Measurements from ENCODE around the gene GDPD4.

DNA sequence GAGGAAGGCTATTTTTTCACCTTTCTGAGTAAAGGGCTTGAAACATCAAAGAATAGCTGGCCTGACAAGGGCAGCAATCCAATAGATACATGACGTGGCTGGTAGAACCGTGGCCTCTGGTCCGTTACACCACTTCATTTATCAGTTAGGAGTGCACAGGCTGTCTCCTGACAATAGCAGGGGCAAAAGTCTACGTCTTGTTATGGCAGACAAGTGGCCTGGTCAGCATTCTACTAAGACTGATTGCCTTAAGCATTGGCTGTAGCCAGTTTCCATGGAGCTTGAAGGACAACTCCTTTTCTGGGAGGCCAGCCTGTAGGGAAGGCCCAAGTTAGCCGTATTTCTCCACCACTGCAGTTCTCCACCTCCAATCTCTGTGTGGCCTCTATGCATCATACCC, 9.2 kb upstream of the GDPD4 start:
- no peak for TF ChIP-seq EP300 (IDR thresholded peaks at IDR 0.05)
- TF ChIP-seq, protein P1, sequence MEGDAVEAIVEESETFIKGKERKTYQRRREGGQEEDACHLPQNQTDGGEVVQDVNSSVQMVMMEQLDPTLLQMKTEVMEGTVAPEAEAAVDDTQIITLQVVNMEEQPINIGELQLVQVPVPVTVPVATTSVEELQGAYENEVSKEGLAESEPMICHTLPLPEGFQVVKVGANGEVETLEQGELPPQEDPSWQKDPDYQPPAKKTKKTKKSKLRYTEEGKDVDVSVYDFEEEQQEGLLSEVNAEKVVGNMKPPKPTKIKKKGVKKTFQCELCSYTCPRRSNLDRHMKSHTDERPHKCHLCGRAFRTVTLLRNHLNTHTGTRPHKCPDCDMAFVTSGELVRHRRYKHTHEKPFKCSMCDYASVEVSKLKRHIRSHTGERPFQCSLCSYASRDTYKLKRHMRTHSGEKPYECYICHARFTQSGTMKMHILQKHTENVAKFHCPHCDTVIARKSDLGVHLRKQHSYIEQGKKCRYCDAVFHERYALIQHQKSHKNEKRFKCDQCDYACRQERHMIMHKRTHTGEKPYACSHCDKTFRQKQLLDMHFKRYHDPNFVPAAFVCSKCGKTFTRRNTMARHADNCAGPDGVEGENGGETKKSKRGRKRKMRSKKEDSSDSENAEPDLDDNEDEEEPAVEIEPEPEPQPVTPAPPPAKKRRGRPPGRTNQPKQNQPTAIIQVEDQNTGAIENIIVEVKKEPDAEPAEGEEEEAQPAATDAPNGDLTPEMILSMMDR (IDR thresholded peaks at IDR 0.05) = no peak

Data from esophagus muscularis mucosa (tissue), 3 donors.